OCI-M1 (cell line): ENCODE data around the gene RAB23.

ENCODE experiments used
- DNase-seq: peaks from one replicate; lab custom pipeline; 2025; lab: John Stamatoyannopoulos, UW

RAB23 gene

GRCh38 chr6:57221936-57222742 lies at the start of gene RAB23:
RAB23 (minus strand) TSS chr6:57222307; CDS start chr6:57210380, 11,927 bp downstream.
- DNase-seq: peak; percentile 92

GRCh38 chr6:57268294-57268640 lies 46.2 kb upstream of the RAB23 start:
- no peak for DNase-seq

- DNase-seq: peak; percentile 75
These were observed 45.6 kb upstream of the RAB23 start for GRCh38 chr6:57267586-57268293.

GRCh38 chr6:57265755-57266221 lies 43.7 kb upstream of the RAB23 start:
- DNase-seq: peak; percentile 32

- no peak for DNase-seq
These were observed 41.6 kb upstream of the RAB23 start for GRCh38 chr6:57263739-57264138.

GRCh38 chr6:57262901-57263694 lies 41.0 kb upstream of the RAB23 start:
- DNase-seq: peak; percentile 15

- DNase-seq: no peak
These were observed 40.4 kb upstream of the RAB23 start for GRCh38 chr6:57262488-57262887.

- no peak for DNase-seq
These were observed 39.8 kb upstream of the RAB23 start for GRCh38 chr6:57261926-57262325.

- no peak for DNase-seq
These were observed 37.0 kb upstream of the RAB23 start for GRCh38 chr6:57259064-57259463.

GRCh38 chr6:57257911-57258541 lies 35.9 kb upstream of the RAB23 start:
- no peak for DNase-seq

- peak; percentile 43 for DNase-seq
These were observed 34.4 kb upstream of the RAB23 start for GRCh38 chr6:57256541-57256940.

- no peak for DNase-seq
These were observed 33.5 kb upstream of the RAB23 start for GRCh38 chr6:57255451-57256169.

GRCh38 chr6:57254055-57254717 lies 32.1 kb upstream of the RAB23 start:
- no peak for DNase-seq

GRCh38 chr6:57252975-57253374 lies 30.9 kb upstream of the RAB23 start:
- DNase-seq: no peak

GRCh38 chr6:57252137-57252536 lies 30.0 kb upstream of the RAB23 start:
- no peak for DNase-seq

- no peak for DNase-seq
These were observed 28.2 kb upstream of the RAB23 start for GRCh38 chr6:57250348-57250747.

GRCh38 chr6:57248311-57248895 lies 26.3 kb upstream of the RAB23 start:
- peak; percentile 92 for DNase-seq

- DNase-seq: no peak
These were observed 25.5 kb upstream of the RAB23 start for GRCh38 chr6:57247603-57248002.

GRCh38 chr6:57246307-57246706 lies 24.2 kb upstream of the RAB23 start:
- no peak for DNase-seq

- DNase-seq: no peak
These were observed 21.8 kb upstream of the RAB23 start for GRCh38 chr6:57243954-57244353.
